Glutamatergic neuron (in vitro differentiated cells): ENCODE data around the gene EMC1. TPM values are rescaled to one million over a fixed set of nuclear protein-coding genes. Genes with fewer than 3 reads are reported as not detected.

Experiments used
- DNase-seq: peaks from one replicate; pipeline ENCODE4 v3.0.0; 2022
- H3K27ac Mint-ChIP-seq: one replicate; pipeline ENCODE4 v1.8.0; 2020; ENCODE audit warnings: mild to moderate bottlenecking, mixed read lengths, inconsistent platforms; ENCODE audit not compliant: unreplicated experiment
- H3K27me3 Mint-ChIP-seq: one replicate; pipeline ENCODE4 v1.8.0; 2020; ENCODE audit warnings: mild to moderate bottlenecking, moderate library complexity, mixed read lengths, inconsistent platforms; ENCODE audit not compliant: unreplicated experiment
- H3K36me3 Mint-ChIP-seq: one replicate; pipeline ENCODE4 v1.8.0; 2020; ENCODE audit warnings: mild to moderate bottlenecking, mixed read lengths, inconsistent platforms; ENCODE audit not compliant: unreplicated experiment
- H3K4me1 Mint-ChIP-seq: one replicate; pipeline ENCODE4 v1.8.0; 2020; ENCODE audit warnings: mild to moderate bottlenecking, low read depth, mixed read lengths, inconsistent platforms; ENCODE audit not compliant: unreplicated experiment
- H3K4me3 Mint-ChIP-seq: one replicate; pipeline ENCODE4 v1.8.0; 2020; ENCODE audit warnings: mild to moderate bottlenecking, mixed read lengths, inconsistent platforms; ENCODE audit not compliant: unreplicated experiment
- H3K9me3 Mint-ChIP-seq: one replicate; pipeline ENCODE4 v1.8.0; 2020; ENCODE audit warnings: mild to moderate bottlenecking, moderate library complexity, mixed read lengths, inconsistent platforms; ENCODE audit not compliant: unreplicated experiment
- CTCF ChIP-seq: fragments of 200-600 bp; sonication (generic); IDR thresholded peaks from one replicate; pipeline ENCODE4 v1.5.0; 2021; ENCODE audit not compliant: partially characterized antibody, unreplicated experiment
- total RNA-seq: library from RNA; stranded (reverse); fragmentation: NEBNext Ultra II Directional; extraction: Animal tissue kit (Norgen Biotek cat#: 25700); gene quantifications from one replicate; pipeline ENCODE4 v1.2.1, GENCODE V29; 2021; ENCODE audit not compliant: unreplicated experiment

The EMC1 gene
- total RNA-seq, 1 donor from 2014 or later: 98.9 TPM

GRCh38 chr1:19213580-19213979 lies 37.7 kb downstream of the EMC1 start:
- H3K4me1 Mint-ChIP-seq: peaks cover 6% of the 10 kb centered on the region
- peaks cover 3% of the 10 kb centered on the region for H3K27me3 Mint-ChIP-seq
- no peaks in the 10 kb centered on the region for H3K36me3 Mint-ChIP-seq
- no peak for TF ChIP-seq CTCF
- H3K9me3 Mint-ChIP-seq: no peaks in the 10 kb centered on the region
- H3K4me3 Mint-ChIP-seq: no peak overlapping the region
- H3K27ac Mint-ChIP-seq: no peak overlapping the region
- DNase-seq: no peak

GRCh38 chr1:19212167-19212566 lies 39.2 kb downstream of the EMC1 start:
- DNase-seq: no peak
- no peak overlapping the region for H3K4me3 Mint-ChIP-seq
- H3K9me3 Mint-ChIP-seq: no peaks in the 10 kb centered on the region
- TF ChIP-seq CTCF: no peak
- H3K4me1 Mint-ChIP-seq: peaks cover 9% of the 10 kb centered on the region
- H3K27ac Mint-ChIP-seq: no peak overlapping the region
- H3K27me3 Mint-ChIP-seq: peaks cover 3% of the 10 kb centered on the region
- H3K36me3 Mint-ChIP-seq: no peaks in the 10 kb centered on the region

- no peaks in the 10 kb centered on the region for H3K9me3 Mint-ChIP-seq
- H3K36me3 Mint-ChIP-seq: no peaks in the 10 kb centered on the region
- no peak for TF ChIP-seq CTCF
- H3K4me1 Mint-ChIP-seq: peaks cover 13% of the 10 kb centered on the region
- H3K27ac Mint-ChIP-seq: peak overlapping the region; percentile 92
- H3K27me3 Mint-ChIP-seq: no peaks in the 10 kb centered on the region
- no peak for DNase-seq
- H3K4me3 Mint-ChIP-seq: peak overlapping the region; percentile 91
Observed at GRCh38 chr1:19210772-19211549, 40.4 kb downstream of the EMC1 start.

GRCh38 chr1:19209990-19210771 lies 41.1 kb downstream of the EMC1 start, which contains the start of gene UBR4:
TSS of gene UBR4 (minus strand) at chr1:19210266. CDS start at chr1:19210248, 18 bp downstream.
- Mint-ChIP-seq H3K36me3 (no peaks in the 10 kb centered on the region), H3K27ac (peak within 1 kb of the TSS; percentile 92), H3K4me3 (peak within 1 kb of the TSS; percentile 91), H3K9me3 (no peaks in the 10 kb centered on the region), H3K27me3 (no peaks in the 10 kb centered on the region), H3K4me1 (peaks cover 13% of the 10 kb centered on the region)
- no peak for TF ChIP-seq CTCF
- DNase-seq: peak; percentile 97
